HG03280 (cell line): ENCODE results near the gene CGB5.
"Not testable (repeated sequence)": the region's sequence is repeated elsewhere in the genome, so short reads cannot be mapped to it uniquely, and the experiment has no call there.

Experiments
- ATAC-seq: cut with Tn5 transposase; IDR thresholded peaks from one replicate; pipeline ENCODE4 v1.9.1; 2021; ENCODE audit warnings: mild to moderate bottlenecking, moderate library complexity; ENCODE audit not compliant: unreplicated experiment

Gene CGB5

DNA sequence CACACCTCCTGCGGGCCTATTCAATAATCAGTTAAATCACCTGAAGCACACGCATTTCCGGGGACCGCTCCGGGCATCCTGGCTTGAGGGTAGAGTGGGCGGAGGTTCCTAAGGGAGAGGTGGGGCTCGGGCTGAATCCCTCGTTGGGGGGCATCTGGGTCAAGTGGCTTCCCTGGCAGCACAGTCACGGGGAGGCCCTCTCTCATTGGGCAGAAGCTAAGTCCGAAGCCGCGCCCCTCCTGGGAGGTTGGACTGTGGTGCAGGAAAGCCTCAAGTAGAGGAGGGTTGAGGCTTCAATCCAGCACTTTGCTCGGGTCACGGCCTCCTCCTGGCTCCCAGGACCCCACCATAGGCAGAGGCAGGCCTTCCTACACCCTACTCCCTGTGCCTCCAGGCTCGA is at the start of gene CGB5:
TSS of gene CGB5 (plus strand) at position 301 of the 400 bp plus-strand sequence. CDS start 362 bp downstream, outside the sequence.
- ATAC-seq = not testable (repeated sequence)

DNA sequence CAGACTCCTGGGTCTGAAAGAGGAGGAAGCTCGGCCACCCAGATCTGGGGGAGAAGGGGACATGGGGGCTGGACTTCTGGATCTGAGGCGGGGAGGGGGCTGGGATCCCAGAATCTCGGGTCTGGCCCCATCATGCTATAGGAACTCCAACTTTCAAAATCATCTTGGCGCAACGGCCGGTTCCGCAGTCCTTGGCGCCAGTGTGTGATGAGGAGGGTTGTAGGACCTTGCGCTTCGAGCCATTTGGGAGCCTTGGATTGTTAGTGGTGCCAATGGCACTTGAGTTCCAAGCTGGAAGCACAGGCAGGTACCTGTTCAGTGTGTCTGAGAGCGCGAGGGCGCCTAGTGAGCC is 49.6 kb upstream of the CGB5 start:
- no peak for ATAC-seq

DNA sequence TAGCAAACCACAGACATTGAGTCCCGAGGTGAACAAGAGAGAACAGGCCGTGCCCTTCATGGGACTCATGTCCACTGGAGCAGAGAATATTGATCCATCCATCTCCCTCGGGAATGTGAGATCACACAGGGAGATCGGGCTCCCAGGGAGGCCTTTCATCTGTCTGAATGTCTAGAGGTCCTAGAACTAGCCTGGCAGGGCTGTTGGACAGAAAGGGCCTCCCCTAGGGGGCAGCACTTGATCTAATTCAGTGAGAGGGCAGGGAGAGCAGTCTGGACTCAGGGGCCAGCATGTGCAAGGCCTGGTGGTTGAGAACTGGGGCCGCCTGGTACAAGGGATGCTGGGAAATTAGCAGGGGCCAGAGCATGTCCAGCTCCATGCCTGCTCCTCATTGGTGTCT is 45.7 kb upstream of the CGB5 start:
- ATAC-seq = no peak

DNA sequence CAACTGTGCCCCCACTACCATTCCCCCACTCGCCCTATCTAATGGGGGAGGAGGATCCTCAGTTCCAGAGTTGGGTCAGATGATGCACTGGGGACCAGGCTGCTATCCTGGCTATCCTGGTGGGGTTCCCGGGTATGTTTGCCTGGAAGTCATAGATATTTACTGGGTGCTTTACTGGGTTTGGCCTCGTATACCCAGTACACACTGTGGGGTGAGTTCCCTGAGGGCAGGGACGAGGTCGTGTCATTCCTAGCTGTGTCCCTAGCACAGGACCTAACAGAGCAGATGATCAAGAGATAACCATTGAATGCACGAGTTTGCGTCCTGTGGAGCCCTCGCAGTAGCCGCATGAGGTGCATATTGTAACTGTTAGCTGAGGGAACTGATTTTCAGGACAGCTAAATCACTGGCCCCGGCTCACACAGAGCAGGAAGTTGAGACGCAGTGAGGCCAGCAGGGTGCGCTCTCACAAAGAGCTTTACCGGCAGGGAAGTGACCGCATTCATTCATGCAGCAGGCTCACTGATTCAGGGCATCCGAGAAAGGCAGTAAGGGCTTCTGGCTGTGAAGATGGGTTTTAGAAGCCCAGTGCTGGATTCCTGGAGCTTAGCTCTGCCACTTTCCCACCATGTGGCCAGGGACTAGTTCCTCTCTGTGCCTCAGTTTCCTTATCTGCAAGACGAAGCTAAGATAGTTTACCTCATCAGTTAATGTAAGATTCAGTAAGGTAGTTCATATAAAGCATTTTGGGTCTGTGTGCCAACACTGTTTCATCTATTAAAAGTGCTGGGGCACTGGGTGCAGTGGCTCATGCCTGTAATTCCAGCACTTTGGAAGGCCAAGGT is 43.9 kb upstream of the CGB5 start:
- ATAC-seq = no peak

DNA sequence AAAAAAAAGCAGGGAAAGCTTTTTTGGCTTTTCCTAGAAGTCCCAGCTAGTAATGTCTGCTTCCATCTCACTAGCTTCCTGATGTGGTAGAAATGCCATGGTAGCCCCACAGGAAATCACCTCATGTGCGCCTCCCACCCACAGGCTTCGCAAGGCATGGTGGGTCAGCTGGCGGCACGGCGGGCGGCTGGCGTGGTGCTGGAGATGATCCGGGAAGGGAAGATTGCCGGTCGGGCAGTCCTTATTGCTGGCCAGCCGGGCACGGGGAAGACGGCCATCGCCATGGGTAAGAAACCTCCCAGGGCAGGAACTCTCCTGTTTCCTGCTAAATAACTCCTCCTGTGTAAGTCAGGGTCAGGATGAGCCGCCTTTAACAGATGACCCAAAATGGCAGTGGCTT is 39.5 kb upstream of the CGB5 start:
- ATAC-seq = no peak

DNA sequence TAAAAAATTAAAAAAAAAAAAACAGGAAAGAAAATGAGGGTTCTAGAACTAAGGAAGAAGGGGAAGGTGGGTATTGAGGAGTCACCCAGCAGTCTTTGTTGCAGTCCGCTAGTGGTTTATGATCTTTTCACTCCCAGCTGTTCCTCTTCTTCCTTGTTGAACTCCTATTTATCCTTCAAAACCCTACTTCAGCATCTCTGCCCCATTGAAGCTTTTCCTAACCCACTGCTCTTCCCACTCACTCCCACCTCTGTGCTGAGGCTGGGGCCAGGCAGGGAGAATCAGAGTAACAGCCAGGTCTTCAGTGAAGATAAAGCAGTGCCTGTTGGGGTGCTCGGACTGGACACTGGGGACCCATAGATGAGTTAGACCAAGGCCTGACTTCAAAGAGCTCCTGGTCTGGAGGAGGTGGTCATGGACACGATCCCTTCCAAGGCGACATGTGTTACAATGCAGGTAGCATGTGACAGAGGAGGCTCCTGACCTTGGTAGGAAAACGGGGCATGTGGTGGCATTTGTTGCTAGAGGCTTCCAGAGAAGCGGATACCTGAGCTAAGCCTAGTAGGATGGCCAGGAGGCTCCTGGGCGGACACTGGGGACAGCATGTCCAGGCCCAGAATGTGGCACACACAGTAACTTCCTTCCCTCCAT is 38.6 kb upstream of the CGB5 start:
- ATAC-seq = no peak

DNA sequence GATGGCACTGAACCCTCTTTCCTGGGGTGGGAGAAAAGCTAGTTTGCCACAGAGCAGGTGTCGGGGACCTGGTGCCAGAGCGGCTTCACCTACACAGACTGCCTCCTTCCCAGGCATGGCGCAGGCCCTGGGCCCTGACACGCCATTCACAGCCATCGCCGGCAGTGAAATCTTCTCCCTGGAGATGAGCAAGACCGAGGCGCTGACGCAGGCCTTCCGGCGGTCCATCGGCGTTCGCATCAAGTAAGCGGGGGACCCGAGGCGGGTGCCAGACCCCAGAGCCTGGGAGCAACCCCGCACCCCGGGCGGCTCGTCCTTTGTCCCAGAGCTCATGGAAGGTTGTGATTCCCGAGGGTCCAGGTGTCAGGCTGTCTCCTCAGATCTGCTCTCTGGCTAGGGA is 36.7 kb upstream of the CGB5 start:
- no peak for ATAC-seq

DNA sequence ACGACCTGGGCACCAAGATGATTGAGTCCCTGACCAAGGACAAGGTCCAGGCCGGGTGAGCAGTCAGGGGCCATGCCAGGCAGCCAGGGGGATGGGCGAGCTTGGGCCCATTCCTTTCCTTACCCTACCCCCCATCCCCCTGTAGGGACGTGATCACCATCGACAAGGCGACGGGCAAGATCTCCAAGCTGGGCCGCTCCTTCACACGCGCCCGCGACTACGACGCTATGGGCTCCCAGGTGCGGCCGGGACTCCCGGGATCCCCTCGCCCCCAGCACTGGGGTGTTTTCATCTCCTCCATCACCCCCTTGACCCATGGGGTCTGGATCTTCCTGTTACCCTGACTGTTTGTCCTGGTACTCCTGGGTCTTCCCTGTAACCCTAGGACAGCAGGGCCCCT is 33.8 kb upstream of the CGB5 start:
- no peak for ATAC-seq

DNA sequence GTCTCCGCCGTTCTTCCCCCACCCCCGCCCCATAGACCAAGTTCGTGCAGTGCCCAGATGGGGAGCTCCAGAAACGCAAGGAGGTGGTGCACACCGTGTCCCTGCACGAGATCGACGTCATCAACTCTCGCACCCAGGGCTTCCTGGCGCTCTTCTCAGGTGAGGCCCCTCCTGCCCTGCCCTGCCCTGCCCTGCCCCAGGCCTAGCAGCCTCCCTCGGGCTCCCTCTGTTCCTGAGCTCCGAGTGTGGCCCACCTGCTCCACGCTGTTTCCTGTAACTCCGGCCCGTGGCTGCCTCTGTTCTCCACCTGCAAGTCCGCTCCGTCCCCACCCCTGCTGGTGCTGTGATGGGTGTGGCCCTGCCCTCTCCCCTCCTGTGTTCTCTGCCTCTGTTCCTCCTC is 33.2 kb upstream of the CGB5 start:
- no peak for ATAC-seq

DNA sequence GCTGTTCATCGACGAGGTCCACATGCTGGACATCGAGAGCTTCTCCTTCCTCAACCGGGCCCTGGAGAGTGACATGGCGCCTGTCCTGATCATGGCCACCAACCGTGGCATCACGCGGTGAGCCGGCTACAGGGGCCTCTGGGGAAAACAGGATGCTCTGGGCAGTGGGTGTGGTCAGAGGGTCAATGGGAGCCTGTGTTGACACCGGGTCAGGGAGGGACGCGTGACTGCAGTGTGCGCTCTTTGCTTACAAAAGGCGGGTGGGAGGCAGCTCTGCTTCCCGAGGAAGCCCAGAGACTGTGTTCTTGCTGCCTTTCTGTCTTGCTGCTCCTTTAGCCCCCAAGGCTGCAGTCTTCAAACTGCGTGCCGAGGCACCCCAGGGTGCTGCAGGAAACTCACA is 32.5 kb upstream of the CGB5 start:
- ATAC-seq = no peak

DNA sequence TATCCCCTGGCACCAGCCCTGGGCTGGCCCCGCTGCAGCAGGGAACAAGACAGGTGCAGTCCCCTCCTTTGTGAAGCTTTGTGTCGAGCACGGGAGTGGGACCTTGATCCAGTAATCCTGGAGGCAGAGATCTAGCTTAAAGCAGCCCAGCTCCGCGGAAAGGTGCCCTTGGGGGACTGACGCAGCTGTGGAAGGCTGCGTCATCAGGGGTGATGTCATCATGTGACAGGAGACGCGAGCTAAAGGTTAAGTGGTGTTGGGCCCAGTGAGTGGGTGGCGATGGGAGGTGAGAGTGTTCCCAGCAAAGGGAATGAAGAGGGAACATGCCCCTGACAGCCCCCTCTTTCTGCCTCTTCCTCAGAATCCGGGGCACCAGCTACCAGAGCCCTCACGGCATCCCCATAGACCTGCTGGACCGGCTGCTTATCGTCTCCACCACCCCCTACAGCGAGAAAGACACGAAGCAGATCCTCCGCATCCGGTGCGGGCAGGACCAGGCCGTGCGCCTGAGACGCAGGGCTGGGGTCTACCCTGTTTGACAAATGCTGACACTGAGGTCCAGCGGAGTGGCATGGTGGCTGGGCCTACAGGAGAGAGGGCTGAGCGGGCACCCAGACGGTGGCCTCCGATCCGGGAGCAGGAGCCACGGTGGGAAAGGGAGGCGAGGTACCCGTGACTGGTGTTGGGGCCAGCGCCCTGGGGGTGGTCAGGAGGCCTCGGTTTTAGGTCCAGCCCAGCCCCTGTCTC is 29.4 kb upstream of the CGB5 start:
- ATAC-seq = no peak

DNA sequence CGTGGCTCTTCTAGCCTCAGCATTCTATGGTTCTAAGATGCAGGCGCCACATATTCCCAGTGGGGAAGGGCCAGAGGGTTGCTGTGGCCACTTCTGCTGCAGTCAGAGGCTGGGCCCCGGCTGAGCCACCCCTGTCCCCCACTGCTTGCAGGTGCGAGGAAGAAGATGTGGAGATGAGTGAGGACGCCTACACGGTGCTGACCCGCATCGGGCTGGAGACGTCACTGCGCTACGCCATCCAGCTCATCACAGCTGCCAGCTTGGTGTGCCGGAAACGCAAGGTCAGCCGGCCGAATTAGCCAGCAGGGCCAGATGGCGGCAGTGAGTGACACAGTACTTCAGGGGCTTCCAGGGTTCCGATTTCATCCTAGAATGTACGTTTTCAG is 28.8 kb upstream of the CGB5 start:
- ATAC-seq = no peak

DNA sequence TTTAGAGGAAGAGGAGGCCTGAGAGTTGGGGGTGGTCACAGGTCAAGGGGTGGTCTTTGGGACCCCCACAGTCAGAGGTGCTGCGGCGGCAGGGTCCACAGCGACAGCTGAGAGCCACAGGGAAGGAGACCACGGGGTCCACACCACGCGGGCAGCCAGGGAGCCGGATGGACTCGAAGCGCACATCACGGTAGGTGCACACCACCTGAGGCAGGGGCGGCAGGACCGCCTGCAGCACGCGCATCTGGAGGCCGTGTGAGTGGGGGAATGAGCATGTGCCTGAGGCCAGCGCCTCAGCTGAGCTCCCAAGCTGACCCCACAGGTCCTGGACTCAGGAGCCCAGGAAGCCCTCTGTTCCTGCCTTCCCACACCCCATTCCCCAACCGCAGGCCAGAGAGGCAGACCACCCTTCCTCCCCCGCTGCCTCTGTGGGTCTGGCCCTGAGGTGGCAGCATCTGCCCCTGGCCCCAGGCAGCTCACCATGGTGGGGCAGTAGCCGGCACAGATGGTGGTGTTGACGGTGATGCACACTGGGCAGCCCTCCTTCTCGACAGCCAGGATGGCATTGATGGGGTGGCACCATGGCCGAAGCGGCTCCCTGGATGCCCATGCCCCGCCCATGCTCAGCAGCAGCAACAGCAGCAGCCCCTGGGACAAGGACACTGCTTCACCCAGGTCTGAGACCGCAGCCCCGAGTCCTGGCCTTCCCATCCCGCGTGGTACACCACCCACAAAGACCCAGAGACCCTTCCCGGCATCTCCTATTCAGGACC is 27.4 kb upstream of the CGB5 start:
- ATAC-seq = no peak

DNA sequence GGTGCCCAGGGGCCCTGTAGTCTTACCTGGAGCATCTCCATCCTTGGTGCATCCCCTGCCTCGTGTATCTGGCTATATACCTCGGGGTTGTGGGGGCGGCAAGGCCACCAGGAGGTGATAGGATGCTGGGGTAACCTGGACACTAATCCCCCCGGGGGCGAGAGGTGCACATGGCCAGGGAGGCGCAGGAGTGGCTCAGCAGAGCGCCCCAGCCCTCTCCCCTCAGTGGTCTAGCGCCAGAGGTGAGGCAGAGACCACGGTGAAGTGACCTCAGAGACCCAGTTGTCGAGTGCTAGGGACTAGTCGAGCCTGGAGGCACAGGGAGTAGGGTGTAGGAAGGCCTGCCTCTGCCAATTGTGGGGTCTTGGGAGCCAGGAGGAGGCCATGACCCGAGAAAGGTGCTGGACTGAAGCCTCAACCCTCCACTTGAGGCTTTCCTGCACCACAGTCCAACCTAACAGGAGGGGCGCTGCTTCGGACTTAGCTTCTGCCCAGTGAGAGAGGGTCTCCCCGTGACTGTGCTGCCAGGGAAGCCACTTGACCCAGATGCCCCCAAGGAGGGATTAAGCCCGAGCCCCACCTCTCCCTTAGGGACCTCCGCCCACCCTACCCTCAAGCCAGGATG is 26.5 kb upstream of the CGB5 start, which contains the start of gene LHB:
TSS of gene LHB (minus strand) at position 51 of the 625 bp plus-strand sequence. CDS start at position 41, 10 bp downstream.
- no peak for ATAC-seq

DNA sequence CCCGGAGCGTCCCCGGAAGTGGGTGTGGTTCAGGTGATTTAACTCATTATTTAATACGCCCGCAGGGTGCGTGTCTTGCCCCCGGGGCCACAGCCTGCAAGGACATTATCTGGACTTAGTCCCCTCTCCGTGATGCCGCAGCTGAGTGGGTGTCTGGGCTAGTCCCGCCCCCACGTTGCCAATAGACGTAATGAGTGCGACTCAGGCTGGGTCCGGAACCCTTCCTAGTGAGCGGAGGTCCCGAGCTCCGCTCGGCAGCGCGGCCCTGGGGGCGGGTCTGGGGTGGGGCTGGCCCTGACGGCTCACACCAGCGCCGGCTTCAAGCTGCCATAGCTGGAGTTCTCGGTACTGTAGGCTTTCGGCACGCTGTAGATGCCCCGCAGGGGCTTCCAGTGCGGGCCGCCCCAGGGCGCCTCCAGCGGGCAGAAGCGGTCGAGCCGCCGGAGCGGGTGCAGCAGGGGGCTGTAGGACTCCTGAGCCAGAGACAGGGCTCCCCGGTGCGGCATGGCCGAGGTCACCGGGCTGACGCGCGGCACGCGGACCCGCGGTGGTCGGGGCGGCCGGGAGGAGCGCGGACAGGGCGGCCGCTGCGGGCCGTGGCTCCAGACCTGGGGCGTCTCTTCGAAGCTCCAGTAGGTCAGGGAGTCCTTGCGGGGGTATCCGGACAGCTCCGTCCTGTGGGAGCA is 25.8 kb upstream of the CGB5 start:
- peak; percentile 43 for ATAC-seq

DNA sequence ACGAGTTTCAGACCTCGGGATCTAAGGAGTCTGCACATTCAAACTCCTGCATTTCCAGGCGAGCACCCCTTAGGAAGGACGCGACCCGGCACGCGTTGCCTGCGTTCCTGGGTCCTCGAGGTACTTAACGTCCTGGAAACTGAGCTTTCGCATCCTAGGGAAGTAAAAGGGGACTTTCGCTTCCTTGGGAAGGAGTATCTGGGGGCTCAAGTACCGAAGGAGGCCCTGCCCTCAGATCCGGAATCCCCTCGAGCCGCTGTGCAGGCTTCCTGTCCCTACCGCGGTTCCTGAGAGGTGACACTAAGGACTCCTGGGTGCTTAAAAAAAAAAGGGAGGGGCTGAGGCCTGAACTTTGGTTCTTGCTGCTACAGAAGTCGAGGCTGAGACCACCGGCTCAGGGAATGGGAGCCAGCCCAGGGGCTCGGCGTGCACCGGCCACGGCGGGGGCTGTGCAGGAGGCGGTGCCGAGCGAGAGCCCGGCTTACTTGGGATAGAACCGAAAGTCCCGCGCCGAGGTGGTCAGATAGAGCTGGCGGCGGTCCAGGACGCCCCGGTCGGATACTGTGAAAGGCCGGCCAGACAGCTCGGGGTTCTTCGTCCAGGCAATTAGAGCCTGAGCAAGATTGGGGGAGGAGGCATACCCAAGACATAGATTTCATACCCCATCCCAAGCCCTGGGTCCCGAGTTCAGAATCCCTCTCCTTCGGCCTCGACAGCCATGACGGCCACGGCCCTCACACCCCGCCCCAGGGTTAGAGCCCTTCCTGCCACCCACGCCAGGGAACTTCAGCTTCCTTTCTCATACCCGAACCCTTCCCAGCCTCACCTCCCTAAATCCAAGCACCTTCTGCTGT is 25.0 kb upstream of the CGB5 start:
- ATAC-seq = not testable (repeated sequence)

DNA sequence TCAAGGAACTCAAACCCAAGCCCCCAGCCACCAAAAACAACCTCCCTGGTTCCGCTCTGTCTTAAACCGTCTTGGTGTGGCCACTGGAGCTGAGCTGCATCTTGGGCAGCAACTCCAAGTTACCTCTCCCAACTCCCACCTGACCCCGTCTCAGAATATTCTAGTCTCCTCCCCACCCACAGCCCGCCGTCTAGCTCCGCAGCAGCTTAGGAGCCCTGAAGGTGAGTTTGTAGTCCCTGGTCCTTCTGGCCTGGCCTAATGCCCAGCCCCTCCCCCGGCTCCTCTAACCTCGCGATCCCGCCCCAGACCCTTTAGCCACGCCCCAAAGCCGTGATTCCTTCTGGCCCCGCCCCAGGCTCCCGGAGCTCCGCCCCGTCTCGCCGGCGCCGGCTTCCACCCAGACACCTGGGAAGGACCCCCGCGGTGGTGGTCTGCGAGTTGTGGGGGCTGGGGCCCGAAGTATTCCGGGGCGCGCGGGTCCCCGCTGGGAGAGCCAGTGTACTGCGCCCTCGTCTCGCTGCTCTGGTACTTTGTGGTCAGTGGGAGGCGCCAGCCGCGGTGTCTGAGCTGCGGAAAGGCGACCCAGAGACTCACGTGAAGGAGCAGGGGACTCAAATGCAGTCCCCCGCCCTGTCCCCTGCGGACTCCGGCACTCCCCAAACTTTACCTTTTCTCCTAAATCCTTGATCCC is 24.3 kb upstream of the CGB5 start:
- peak; percentile 56 for ATAC-seq

DNA sequence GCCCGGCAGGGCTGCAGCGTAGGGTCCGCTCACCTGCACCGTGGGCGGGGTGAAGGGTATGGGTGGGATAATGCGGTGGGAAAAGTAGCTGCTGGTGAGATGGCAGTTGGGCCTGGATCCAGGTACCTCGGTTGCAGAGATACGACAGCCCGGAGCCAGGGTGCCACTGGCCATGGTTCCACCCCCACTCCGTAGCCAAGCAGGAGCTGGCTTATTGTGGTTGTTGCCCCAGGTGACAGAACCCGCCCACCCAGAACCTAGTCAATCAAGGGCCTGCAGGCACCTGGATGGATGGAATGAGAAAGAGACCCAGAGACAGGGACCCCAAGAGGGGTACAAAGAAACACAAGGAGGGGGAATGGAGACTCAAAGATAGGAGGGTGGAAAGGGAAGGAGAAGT is 23.3 kb upstream of the CGB5 start:
- ATAC-seq = no peak
